Uterus (tissue), 2 donors: ENCODE results near the gene CSNK1G2.

ENCODE experiments used
- POLR2A ChIP-seq, 2 donors: fragments of 450-650 bp; IDR thresholded peaks; one replicate each; pipeline ENCODE4 v1.6.1; 2016; ENCODE audit warnings: antibody characterized with exemption in 2 of 2, mild to moderate bottlenecking in 1 of 2, moderate library complexity in 1 of 2
- TF ChIP-seq, protein P1 (sequence below), 4 experiments: fragments of 200-600 bp in 2 of 4; fragments of 450-650 bp in 2 of 4; sonication (generic) in 2 of 4; IDR thresholded peaks; one replicate each; pipeline ENCODE4 v1.5.1; 2016 to 2019; ENCODE audit warnings: antibody characterized with exemption in 4 of 4, mild to moderate bottlenecking in 2 of 4, moderate library complexity in 1 of 4

DNA sequence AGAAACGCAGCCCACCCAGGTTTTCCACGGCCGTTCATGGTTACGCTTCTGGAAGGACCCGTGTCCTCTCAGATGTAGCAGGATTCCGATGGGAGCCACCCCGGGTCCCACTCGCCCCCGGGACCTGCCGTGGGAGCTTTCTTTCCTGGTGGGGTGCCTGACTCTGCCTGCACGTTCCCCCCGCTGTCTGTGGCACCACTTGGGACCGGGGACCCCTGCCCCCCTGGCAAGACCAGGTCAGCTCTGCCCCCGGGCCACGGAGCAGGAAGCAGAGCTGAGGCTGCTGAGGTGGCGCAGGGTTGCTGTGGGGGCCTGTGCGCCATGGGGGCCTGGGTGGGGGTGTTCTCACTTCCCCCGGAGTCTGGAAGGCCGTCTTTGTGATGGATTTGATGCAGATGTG, 12.1 kb downstream of the CSNK1G2 start:
- TF ChIP-seq, protein P1, sequence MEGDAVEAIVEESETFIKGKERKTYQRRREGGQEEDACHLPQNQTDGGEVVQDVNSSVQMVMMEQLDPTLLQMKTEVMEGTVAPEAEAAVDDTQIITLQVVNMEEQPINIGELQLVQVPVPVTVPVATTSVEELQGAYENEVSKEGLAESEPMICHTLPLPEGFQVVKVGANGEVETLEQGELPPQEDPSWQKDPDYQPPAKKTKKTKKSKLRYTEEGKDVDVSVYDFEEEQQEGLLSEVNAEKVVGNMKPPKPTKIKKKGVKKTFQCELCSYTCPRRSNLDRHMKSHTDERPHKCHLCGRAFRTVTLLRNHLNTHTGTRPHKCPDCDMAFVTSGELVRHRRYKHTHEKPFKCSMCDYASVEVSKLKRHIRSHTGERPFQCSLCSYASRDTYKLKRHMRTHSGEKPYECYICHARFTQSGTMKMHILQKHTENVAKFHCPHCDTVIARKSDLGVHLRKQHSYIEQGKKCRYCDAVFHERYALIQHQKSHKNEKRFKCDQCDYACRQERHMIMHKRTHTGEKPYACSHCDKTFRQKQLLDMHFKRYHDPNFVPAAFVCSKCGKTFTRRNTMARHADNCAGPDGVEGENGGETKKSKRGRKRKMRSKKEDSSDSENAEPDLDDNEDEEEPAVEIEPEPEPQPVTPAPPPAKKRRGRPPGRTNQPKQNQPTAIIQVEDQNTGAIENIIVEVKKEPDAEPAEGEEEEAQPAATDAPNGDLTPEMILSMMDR (IDR thresholded peaks at IDR 0.05), result no peak
- no peak for TF ChIP-seq POLR2A (IDR thresholded peaks at IDR 0.05)
